ENCODE data around the gene RYR1.

DNA sequence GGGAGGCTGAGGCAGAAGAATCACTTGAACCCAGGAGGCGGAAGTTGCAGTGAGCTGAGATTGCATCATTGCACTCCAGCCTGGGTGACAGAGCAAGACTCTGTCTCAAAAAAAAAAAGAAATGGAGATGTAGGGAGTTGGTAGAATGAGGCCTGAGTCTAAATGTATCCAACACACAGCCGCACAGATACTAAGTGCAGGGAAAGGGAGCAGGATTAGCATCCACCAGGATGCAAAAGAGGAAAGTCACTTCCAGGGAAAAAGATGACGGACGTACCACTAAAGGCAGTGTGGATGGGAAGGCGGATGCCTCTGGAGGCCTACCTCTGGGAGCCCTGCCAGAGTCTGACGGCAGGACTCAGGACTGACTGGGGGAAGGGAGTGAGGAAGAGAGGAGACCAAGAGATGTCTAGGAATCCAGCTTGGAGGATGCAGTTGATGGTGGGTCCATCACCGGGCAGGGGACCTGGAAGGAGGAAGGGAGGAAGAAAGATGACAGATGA, 23.8 kb upstream of the RYR1 start:
- TF ChIP-seq, protein P1, sequence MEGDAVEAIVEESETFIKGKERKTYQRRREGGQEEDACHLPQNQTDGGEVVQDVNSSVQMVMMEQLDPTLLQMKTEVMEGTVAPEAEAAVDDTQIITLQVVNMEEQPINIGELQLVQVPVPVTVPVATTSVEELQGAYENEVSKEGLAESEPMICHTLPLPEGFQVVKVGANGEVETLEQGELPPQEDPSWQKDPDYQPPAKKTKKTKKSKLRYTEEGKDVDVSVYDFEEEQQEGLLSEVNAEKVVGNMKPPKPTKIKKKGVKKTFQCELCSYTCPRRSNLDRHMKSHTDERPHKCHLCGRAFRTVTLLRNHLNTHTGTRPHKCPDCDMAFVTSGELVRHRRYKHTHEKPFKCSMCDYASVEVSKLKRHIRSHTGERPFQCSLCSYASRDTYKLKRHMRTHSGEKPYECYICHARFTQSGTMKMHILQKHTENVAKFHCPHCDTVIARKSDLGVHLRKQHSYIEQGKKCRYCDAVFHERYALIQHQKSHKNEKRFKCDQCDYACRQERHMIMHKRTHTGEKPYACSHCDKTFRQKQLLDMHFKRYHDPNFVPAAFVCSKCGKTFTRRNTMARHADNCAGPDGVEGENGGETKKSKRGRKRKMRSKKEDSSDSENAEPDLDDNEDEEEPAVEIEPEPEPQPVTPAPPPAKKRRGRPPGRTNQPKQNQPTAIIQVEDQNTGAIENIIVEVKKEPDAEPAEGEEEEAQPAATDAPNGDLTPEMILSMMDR (IDR thresholded peaks at IDR 0.05), result no peak
- no peak for TF ChIP-seq POLR2A (IDR thresholded peaks at IDR 0.05)
